Fibroblast of skin of scalp (primary cell): ENCODE data around the gene CKM.
"Not testable (repeated sequence)": the region's sequence is repeated elsewhere in the genome, so short reads cannot be mapped to it uniquely, and the experiment has no call there.

Source experiments
- DNase-seq: peaks from one replicate; pipeline ENCODE4 v3.0.0-alpha.2; 2013

Gene CKM

DNA sequence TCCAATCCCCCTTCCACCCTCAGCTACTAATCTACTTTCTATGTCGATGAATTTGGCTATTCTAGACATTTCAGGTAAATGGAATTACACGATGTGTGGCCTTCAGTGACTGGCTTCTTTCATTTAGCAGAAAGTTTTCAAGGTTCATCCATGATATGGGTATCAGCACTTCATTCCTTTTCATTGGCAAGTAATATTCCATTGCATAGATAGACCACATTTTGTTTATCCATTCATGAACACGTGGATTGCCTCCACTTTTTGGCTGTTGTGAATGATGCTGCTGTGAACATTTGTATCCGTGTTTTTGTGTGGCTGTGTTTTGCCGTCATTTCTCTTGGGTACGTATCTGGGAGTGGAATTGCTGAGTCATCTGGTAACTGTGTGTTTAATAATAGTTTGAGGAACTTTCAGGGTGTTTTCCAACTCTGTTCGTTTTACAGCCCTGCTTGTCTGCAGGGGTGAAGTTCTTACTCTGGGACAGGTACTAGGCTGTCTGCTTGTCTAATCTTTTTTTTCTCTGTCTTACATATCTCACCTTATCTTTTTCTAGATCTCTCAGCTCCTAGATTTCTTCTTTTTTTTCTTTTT is 39.1 kb downstream of the CKM start:
- no peak for DNase-seq

- no peak for DNase-seq
Measured at GRCh38 chr19:45280471-45280961, 42.2 kb downstream of the CKM start.

DNA sequence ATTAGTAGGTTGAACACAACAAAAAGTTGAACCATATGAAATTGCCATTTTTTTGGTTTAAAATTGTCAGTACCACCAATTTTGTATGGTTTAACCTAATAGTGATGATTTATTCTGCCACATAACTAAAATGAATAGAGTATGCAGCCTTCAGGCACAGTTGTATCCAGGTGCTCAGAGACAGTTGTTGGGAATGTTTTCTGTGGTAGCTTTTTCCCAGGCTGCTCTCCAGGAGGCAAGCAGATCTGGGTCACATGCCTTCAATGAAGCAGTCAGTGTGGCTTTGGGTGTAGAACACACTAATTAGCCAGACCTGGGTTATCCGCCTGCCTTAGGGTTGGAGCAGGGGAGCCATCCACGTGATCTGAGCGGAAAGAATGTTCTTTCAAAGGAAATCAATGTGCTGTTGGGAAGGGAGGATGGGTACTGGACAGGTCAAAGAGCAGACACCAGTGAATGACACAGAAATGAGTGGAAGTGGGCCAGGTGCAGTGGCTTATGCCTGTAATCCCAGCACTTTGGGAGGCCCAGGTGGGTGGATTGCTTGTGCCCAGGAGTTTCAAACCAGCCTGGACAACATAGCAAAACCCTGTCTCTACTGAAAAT is 43.0 kb downstream of the CKM start:
- DNase-seq = no peak

DNA sequence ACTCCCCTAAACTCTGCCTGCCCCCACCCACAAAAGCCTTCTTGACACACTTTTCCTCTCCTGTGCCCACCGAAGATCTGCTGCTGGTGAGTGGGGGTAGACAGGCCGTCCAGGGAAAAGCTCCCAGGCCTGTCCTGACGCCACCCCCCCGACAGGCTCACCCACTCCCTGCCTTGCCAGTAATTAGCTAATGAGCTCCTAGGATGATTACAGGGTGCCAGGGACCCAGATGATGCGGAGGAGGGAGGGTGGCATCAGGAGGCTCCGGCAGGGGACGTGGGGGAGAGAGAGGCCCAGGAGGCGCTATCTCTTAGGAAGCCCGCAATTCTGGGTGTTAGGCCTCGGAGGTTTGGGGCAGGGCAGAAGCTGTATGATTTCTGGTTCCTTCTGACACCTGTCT is 44.6 kb downstream of the CKM start:
- no peak for DNase-seq

DNA sequence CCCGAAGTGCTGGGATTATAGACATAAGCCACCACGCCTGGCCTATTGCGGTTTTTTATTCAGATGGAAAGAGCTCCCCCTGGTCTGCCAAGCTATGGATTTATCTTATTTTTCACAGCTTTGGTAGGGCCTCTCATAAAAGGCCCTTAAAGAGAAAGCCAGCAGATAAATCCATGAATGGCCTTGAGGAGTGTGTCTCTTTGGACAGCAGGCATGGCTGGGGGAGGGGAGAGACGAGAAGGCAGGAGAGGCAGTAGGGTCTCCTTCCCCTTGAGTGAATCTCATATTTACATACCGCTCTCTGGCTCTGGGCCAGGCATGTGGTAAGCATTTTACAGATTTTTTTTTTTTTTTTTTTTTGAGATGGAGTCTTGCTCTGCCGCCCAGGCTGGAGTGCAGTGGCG is 46.4 kb downstream of the CKM start:
- DNase-seq = peak; percentile 79

DNA sequence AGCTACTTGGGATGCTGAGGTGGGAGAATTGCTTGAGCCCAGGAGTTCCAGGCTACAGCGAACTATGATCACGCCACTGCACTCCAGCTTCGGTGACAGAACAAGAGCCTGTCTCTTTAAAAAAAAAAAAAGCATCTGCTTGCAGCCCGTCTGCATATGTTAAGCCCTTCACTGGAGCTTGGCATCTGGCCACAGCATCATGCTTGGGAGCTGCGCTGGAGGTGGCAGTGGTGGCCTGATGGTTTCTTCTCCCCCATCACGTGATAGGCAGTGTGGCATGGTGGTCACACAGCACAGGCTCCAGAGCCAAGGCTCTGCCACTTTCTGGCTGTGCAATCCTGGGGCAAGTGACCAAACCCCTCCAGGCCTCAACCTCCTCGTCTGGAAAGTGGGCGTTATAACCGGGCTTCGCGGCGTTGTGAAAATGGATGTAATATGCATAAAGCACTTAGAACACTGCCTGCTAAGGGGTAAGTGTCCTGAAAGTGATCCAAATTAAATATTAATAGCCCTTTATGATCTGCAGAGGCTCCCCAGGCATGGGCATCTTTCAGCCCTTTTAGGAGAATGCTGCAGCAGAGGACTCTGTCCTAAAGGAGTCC is 47.2 kb downstream of the CKM start:
- DNase-seq = peak; percentile 79

DNA sequence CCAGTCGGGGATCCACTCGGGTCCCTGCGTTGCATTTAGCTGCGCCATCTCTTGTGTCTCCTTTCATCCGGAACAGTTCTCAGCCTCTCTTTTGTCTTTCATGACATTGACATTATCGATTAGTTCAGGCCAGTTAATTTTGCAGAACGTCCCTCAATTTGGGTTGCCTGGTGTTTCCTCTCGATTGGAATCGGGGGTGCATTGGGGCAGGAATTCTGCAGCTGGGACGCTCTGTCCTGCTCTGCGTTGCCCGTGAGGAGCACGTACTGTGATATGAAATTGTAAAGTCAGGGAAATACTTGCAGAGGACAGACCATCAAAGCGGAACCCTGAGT is 49.2 kb downstream of the CKM start:
- DNase-seq = no peak

GRCh38 chr19:45271735-45272108 is 51.0 kb downstream of the CKM start:
- DNase-seq = no peak

DNA sequence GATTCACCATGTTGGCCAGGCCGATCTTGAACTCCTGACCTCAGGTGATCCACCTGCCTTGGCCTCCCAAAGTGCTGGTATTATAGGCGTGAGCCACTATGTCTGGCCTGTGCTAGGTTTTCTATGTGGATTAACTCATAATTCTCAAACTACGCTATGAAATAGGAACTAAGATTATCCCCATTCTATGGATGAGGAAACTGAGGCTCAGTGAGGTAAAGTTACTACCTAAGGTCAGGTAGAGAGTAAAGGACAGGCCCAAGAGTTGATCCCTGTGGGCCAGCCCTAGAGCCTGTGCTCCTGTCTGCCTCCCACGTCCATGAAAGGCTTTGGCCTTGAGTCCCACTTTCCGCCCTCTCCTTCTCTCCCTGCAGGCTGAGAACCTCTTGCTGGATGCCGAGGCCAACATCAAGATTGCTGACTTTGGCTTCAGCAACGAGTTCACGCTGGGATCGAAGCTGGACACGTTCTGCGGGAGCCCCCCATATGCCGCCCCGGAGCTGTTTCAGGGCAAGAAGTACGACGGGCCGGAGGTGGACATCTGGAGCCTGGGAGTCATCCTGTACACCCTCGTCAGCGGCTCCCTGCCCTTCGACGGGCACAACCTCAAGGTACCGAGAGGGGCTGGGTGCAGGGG is 51.5 kb downstream of the CKM start:
- no peak for DNase-seq

DNA sequence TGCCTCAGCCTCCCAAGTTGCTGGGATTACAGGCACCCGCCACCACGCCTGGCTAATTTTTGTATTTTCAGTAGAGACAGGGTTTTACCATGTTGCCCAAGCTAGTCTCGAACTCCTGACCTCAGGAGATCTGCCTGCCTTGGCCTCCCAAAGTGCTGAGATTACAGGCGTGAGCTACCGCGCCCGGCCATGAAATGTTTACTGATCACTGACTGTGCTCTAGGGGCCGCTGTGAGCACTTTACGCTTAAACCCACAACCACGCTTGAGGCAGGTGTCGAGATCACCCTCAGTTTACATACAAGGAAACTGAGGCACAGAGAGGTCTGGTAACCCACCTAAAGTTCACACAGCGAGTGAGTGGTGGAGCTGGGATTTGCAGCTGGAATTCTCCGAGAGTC is 52.7 kb downstream of the CKM start:
- not testable (repeated sequence) for DNase-seq

- DNase-seq = no peak
Measured at GRCh38 chr19:45267296-45267695, 55.4 kb downstream of the CKM start.

DNA sequence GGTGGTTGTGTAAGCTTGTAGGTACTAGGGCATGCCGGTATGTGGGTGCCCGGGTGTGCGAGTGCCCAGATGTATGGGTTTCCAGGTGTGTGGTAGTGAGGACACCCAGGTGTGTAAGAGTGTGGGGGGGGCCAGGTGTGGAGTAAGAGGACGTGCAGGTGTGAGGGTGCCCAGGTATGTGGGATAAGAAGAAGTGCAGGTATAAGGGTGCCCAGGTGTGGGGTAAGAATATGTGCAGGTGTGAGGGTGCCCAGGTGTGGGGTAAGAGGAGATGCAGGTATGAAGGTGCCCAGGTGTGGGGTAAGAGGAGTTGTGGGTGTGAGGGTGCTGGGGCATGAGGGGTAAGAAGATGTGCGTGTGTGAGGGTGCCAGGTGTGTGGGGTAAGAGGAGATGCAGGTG is 57.3 kb downstream of the CKM start:
- DNase-seq = no peak

DNA sequence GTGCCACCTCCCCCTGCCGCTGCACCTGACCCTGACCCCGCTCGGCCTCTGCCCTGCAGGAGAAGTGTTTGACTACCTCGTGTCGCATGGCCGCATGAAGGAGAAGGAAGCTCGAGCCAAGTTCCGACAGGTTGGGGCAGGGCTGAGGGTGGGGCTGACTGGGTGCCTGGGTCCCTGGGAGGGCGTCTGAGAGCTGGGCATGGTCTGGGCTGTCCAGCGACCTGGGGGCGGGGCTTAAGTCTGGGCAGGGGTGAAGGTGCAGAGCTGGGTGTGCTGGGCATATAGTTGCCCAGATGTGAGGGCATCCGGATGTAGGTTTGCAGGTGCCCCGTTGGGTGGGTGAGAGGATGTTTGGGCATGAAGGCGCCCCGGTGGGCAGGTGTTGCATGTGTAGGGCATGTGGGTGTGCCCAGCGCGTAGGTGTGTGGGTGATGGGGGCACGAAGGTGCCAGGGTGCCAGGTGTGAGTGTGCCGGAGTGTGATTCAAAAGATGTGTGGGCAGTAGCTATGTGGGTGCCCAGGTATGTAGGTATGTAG is 57.8 kb downstream of the CKM start:
- DNase-seq = no peak

- DNase-seq = no peak
Measured at GRCh38 chr19:45263013-45263412, 59.7 kb downstream of the CKM start.

DNA sequence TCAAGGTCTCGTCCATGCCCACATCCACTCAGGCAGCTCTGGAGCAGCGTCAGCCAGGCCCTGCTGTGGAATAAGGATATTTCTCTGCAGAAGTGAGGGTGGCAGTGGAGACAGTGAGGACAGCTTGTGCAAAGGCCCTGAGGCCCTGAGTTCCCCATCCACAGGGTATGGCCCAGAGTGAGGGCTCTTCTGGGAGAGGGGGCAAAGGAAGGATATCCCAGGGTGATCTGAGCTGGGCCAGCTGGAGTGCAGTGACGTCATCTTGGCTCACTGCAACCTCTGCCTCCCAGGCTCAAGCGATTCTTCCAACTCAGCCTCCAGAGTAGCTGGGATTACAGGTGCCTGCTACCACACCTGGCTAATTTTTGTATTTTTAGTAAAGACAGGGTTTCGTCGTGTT is 60.1 kb downstream of the CKM start:
- no peak for DNase-seq

DNA sequence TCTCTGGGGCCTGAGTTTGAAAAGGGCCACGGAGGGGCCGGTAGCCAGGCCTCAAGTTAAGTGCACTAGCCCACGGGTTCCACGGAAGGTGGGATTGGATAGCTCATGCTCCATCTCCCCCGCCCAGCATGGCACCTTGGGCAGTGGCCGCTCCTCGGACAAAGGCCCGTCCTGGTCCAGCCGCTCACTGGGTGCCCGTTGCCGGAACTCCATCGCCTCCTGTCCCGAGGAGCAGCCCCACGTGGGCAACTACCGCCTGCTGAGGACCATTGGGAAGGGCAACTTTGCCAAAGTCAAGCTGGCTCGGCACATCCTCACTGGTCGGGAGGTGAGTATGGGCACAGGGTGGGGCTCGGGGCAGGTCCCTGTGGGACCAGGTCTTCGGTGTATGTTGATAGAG is 63.8 kb downstream of the CKM start:
- no peak for DNase-seq

DNA sequence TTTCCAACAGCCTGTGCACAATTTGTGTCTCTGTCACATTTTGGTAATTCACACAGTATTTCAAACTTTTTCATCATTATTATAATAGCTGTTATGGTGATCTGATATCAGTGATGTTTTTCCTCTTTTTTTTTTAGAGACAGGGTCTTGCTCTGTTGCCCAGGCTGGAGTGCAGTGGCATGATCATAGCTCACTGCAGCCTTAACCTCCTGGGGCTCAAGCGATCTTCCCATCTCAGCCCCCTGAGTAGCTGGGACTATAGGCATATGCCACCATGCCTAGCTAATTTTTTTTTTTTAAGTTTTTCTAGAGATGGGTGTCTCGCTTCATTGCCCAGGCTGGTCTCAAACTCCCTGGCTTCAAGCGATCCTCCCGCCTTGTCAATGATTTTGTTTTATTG is 65.8 kb downstream of the CKM start:
- DNase-seq = no peak
